Right kidney (tissue), 1 donor: ENCODE data around the gene GPRC5C.
A peak's percentile ranks its signal among the peaks of the same experiment; 100 is the strongest.
"Not testable (repeated sequence)": the region's sequence is repeated elsewhere in the genome, so short reads cannot be mapped to it uniquely, and the experiment has no call there.

ENCODE experiments used
- DNase-seq: peaks from one replicate; pipeline ENCODE4 v3.0.0-alpha.2; 2016

The GPRC5C gene

GRCh38 chr17:74404218-74404617, 27.7 kb upstream of the GPRC5C start:
- DNase-seq: no peak

GRCh38 chr17:74404789-74405188, 27.1 kb upstream of the GPRC5C start:
- no peak for DNase-seq

DNA sequence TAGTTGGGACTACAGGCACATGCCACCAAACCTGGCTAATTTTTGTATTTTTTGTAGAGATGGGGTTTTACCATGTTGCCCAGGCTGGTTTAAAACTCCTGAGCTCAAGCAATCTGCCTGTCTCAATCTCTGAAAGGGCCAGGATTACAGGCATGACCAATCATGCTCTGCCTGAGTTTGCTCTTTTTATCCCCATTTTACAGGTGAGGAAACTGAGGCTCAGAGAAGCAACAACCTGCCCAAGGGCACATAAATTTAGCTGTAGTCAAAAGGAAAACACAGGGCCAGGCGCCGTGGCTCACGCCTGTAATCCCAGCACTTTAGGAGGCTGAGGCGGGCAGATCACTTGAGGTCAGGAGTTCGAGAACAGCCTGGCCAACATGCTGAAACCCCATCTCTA, 26.6 kb upstream of the GPRC5C start:
- DNase-seq: not testable (repeated sequence)

- no peak for DNase-seq
These were observed 24.5 kb upstream of the GPRC5C start for GRCh38 chr17:74407384-74407783.

- no peak for DNase-seq
These were observed 23.6 kb upstream of the GPRC5C start for GRCh38 chr17:74408262-74408661.

DNA sequence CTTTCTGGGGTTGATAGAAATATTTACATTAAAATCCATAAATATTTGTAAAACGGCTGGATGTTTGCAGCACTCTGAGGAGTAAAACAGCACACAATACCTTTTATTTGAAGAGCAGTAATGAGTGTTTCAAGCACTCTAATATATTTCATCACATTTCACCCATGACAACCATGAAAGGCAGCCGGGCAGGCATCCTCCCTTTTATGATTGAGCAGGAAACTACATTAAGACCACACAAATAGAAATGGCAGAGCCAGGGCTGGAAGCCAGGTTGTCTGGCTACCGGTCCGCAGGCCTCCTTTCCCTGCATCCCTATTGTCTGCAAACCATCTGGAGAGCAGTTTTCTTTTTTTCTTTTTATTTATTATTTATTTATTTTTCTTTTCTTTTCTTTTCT, 23.1 kb upstream of the GPRC5C start:
- DNase-seq: no peak

DNA sequence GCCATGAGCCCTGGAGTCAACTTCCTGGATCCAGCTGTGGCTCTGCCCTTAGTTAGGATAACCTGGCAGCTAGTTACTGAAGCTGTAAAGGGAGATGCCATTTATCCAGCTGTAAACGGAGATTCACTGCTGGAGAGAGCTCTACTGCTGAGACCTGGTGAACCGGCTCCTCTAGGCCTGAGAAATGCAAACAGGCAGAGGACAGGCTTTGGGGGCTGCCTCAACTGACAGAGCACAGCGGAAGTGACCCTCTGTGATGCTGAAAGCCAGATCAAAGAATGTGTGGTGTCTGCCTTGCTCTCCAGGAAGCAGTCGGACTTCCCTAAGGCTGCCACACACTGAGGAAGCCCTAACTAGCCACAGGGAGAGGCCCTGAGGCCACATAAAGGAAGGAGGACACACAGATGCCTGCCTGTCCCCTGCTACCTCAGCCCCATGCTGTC, 21.9 kb upstream of the GPRC5C start:
- no peak for DNase-seq

GRCh38 chr17:74412581-74412980, 19.3 kb upstream of the GPRC5C start:
- no peak for DNase-seq

GRCh38 chr17:74413491-74413890, 18.4 kb upstream of the GPRC5C start:
- no peak for DNase-seq

DNA sequence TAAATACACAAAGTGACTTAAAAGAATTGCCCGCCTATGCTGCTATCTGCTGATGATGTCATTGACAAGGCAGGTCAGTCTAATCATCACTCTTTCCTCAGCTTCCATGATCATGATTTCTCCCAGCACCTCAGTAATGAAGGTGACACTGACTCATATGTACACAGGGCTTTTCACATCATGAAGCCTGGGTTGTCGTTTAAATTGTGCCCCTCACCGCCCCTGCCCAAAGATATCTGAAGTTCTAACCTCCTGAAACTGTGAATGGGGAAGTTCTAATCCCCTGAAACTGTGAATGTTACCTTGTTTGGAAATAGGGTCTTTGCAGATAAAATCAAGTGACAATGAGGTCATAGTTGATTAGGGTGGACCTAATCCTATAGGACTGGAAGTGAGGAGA, 17.4 kb upstream of the GPRC5C start:
- no peak for DNase-seq

GRCh38 chr17:74415608-74416396, 16.1 kb upstream of the GPRC5C start:
- DNase-seq: no peak

DNA sequence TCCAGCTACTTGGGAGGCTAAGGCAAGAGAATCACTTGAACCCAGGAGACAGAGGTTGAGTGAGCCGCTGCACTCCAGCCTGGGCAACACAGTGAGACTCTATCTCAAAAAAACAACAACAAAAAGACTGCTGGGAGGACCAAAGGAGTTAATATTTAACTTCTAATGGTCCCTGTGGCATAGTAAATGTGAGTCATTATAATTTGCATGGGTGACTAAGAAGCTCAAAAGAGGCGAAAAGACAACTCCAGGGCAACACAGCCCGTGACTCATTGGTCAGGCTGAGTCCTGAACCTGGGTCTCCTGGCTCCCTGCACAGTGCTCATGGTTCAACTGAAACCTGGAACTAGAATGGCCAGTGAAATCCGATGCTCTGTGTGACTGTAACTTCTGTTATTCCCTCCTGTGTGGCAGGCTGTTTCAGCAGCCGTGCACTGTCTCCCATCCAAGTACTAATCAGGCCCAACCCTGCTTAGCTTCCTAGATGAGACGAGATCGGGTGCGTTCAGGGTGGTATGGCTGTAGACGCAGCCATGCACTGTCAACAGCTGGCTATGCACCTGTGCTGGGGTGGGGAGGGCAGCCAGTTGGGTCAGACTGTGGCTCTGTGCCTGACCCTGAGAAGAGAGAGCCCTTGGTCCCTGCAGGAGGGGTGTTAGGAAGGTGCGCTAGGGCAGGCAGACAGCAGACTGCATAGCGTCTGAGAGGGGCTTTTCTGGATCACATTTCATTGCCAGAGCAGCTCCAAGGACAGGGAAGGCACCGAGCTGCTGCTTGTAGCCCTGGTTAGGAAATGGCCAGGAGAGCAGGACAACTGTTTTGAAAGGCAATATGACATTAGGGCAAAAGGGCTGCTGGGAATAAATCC, 14.5 kb upstream of the GPRC5C start:
- DNase-seq: no peak

DNA sequence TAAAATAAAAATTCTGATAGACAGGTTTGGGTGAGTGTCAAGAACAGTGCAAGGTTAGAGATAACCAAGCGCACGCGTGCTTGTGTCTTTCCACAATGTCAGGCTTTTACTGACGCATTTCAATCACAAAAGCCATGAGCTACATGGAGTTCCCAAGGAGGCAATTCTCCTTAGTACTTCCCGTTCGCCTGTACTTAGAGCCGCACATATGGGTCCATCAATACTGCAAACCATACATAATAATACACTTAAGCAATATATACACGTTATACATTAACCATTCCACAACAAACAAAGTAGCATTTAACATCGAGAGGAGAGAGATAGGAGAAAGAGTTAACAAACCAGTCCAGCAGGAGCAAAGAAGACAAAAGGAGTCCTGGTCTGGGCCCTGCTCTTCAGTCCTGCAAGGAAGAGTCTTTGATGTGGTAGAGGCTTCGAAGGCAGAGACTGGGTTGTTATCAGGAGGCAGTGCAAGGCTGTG, 11.9 kb upstream of the GPRC5C start:
- DNase-seq: no peak

DNA sequence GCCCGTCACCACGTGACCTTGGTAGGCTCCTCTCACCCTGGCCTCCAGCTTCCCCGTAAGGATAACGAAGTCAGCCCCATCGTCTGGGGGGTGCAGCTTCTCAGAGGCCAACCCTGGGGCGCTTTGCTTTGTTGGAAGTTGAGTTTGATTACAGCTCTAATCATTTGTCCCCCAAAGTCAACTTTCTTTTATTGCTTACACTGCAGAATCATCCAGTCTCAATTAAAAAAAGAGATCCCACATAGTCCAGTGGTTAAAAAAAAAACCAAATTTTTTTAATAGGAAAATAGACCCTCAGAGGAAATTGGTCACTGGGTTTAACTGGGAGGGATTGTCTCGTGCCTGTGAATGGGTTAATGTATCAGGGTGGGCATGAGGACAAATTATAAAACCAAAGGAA, 7.8 kb upstream of the GPRC5C start:
- DNase-seq: no peak

- DNase-seq: no peak
These were observed 7.2 kb upstream of the GPRC5C start for GRCh38 chr17:74424657-74425056.

- peak; percentile 35 for DNase-seq
These were observed 5.3 kb upstream of the GPRC5C start for GRCh38 chr17:74426551-74427047.

GRCh38 chr17:74427048-74427762, 4.7 kb upstream of the GPRC5C start:
- DNase-seq: peak; percentile 78

- no peak for DNase-seq
These were observed 4.1 kb upstream of the GPRC5C start for GRCh38 chr17:74427763-74428153.

DNA sequence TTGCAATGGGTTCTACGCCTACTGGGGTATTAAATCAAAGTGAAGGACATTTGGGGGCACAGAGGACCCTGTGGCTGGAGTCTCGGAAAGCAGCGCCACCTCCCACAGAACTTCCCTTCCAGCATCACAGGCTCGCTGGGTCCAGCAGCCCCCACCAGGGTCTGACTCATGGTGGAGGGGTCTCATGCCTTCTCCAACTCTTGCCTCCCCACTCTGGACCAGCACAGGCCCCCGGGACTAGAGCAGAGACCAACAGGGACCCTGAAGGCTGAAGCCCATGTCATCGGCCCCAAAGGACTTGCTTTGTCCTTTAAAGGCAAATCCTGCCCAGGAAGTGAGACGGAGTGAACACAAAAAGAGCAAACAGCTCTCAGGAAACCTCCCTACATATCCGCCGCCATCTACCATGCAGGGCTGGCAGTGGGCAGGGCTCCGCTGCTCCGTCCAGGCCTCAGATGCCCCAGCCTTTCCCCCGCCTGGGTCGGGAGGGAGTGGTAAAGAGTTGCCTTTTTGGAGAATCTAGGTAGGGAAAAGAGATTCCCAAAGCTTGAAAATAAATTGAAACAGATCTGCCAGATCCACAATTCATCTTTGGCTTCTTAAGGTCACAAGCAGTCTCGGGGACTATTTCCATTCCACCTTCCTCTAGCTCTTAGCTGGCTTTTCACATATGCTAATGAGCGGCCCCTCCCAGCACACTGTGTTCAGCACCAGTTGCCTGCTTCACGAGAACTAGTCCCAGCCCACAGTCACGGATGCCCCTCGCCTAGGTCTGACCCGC, 2.1 kb upstream of the GPRC5C start:
- DNase-seq: no peak

GRCh38 chr17:74430385-74430705, 1.5 kb upstream of the GPRC5C start:
- DNase-seq: peak; percentile 77

GRCh38 chr17:74430706-74431567, 951 bp upstream of the GPRC5C start:
- peak; percentile 91 for DNase-seq
